ENCODE measurements around the gene RBM47. TPM values are rescaled to one million over a fixed set of nuclear protein-coding genes. Genes with fewer than 3 reads are reported as not detected.

The RBM47 gene
- total and polyA plus RNA-seq, 7 experiments from 2014 or later = 0.17 to 47.2 (median 1.9) TPM

DNA sequence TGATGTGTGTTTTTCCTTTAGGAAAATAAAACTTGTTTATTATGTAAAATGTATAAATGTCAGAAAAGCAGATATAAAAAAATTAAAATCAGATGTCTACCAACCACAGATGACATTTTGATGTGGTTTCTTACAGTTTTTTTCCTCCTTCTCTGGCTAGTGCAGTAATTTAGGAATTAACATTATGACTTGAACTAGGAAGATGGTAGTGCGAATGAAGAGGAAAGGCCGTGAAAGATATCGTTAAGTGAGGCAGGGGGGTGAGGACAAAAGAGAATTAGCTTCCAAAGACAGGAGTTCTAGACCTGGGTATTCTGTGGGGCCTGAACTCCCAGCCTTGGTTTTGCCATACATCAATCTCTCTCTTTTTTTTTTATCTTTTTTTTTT lies 98.0 kb downstream of the RBM47 start:
- Mint-ChIP-seq H3K9me3 (no peaks in the 10 kb centered on the region), H3K36me3 (no peaks in the 10 kb centered on the region), H3K4me1 (peaks cover 0 to 12% (median 8%) of the 10 kb centered on the region in 7 donors), H3K27ac (peak overlapping the region in 1 of 9 donors; percentile 46), H3K27me3 (no peaks in the 10 kb centered on the region), H3K4me3 (no peak overlapping the region)
- Histone ChIP-seq H3K4me1 (ENCODE audit: control insufficient read depth in 2 of 2, insufficient read depth in 2 of 2, low read length in 2 of 2) (no peaks in the 10 kb centered on the region), H3K27me3 (ENCODE audit: control insufficient read depth in 2 of 2, insufficient read depth in 2 of 2, low read length in 2 of 2) (no peaks in the 10 kb centered on the region), H3K27ac (ENCODE audit: low read depth, low read length) (no peak overlapping the region), H3K36me3 (ENCODE audit: control insufficient read depth in 2 of 3, insufficient read depth in 3 of 3, low read length in 3 of 3) (no peaks in the 10 kb centered on the region), H3K4me3 (ENCODE audit: low read length) (no peak overlapping the region), H3K9me3 (ENCODE audit: control insufficient read depth in 2 of 3, low read length in 3 of 3) (no peaks in the 10 kb centered on the region)
- intact Hi-C loops (cut with micrococcal nuclease) = no loop called here
- no peak for ATAC-seq
- POLR2A ChIA-PET = interaction anchor here (0.5 kb wide), 1 partner anchor 478 kb away, joined by 3 read pairs; no protein-coding TSS in a partner anchor
- no peak for DNase-seq
- CTCF ChIA-PET = no interaction called here

DNA sequence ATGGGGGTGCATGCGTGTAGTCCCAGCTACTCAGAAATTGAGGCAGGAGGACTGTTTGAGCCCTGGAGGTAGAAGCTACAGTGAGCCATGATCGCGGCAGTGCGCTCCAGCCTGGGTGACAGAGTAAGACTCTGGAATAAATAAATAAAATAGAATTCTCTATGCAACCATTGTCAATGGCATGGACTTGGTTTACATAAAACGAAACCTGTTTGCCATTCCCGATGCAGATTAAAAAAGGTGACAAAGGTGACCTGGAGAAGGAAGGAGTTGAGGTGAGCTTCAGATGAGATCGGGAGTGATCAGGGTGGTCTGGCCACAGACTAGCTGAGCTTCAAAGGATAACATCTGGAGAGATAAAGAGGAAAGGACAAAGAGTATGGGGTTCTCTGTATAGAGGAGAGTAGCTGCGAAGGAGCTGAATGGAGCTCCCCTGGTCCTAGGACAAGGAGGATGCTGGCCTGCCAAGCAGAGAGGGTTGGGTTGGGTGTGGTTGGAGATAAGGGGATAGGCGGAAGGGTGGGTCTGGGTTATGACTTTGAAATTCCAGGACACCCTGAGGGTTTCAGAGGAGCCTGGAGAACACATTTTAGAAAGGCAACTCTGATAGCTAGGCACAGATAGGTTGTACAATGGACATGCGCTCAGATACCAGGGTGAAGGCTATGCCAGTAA lies 98.6 kb downstream of the RBM47 start:
- Histone ChIP-seq H3K36me3 (ENCODE audit: control insufficient read depth in 2 of 3, insufficient read depth in 3 of 3, low read length in 3 of 3) (no peaks in the 10 kb centered on the region), H3K4me3 (ENCODE audit: low read length) (no peak overlapping the region), H3K9me3 (ENCODE audit: control insufficient read depth in 2 of 3, low read length in 3 of 3) (no peaks in the 10 kb centered on the region), H3K4me1 (ENCODE audit: control insufficient read depth in 2 of 2, insufficient read depth in 2 of 2, low read length in 2 of 2) (no peaks in the 10 kb centered on the region), H3K27me3 (ENCODE audit: control insufficient read depth in 2 of 2, insufficient read depth in 2 of 2, low read length in 2 of 2) (no peaks in the 10 kb centered on the region), H3K27ac (ENCODE audit: low read depth, low read length) (no peak overlapping the region)
- ChIA-PET CTCF (no interaction called here), POLR2A (interaction anchor here (0.5 kb wide), 1 partner anchor 478 kb away, joined by 3 read pairs; no protein-coding TSS in a partner anchor)
- Mint-ChIP-seq H3K4me3 (no peak overlapping the region), H3K4me1 (peaks cover 0 to 12% (median 8%) of the 10 kb centered on the region in 7 donors), H3K36me3 (no peaks in the 10 kb centered on the region), H3K9me3 (no peaks in the 10 kb centered on the region), H3K27me3 (no peaks in the 10 kb centered on the region), H3K27ac (peak overlapping the region in 1 of 9 donors; percentile 20)
- ATAC-seq (no peak), DNase-seq (no peak)
- intact Hi-C loops (cut with micrococcal nuclease) = no loop called here

DNA sequence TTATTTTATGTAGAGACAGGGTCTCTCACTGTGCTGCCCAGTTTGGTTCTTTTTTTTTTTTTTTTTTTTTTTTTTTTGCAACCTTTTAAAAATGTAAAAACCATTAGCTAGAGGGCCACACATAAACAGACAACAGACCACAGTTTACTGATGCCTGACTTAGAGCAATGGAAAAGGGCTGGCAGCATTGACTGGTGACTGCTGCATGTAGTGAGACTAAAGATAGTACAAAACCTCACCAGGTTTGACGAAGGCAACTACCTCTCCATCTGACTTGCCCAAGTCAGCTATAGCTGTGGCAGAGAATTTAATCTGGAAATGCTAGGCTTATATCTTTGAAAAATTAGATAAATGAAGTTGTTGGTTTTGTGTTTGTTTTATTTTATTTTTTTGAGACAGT lies 102.9 kb downstream of the RBM47 start:
- ATAC-seq (no peak), DNase-seq (no peak)
- H3K4me3 ChIP-seq (ENCODE audit: low read length) = no peak overlapping the region
- peaks cover 0 to 8% (median 7%) of the 10 kb centered on the region in 7 donors for H3K4me1 Mint-ChIP-seq
- no peak overlapping the region for H3K27ac Mint-ChIP-seq
- no peaks in the 10 kb centered on the region for H3K27me3 Mint-ChIP-seq
- POLR2A ChIA-PET = no interaction called here
- no peak overlapping the region for H3K27ac ChIP-seq (ENCODE audit: low read depth, low read length)
- no peaks in the 10 kb centered on the region for H3K9me3 ChIP-seq (ENCODE audit: control insufficient read depth in 2 of 3, low read length in 3 of 3)
- H3K9me3 Mint-ChIP-seq = no peaks in the 10 kb centered on the region
- no peaks in the 10 kb centered on the region for H3K36me3 ChIP-seq (ENCODE audit: control insufficient read depth in 2 of 3, insufficient read depth in 3 of 3, low read length in 3 of 3)
- H3K36me3 Mint-ChIP-seq = no peaks in the 10 kb centered on the region
- H3K4me1 ChIP-seq (ENCODE audit: control insufficient read depth in 2 of 2, insufficient read depth in 2 of 2, low read length in 2 of 2) = no peaks in the 10 kb centered on the region
- CTCF ChIA-PET = interaction anchor here (0.6 kb wide), 1 partner anchor 14 kb away, joined by 3 read pairs; no protein-coding TSS in a partner anchor
- no peaks in the 10 kb centered on the region for H3K27me3 ChIP-seq (ENCODE audit: control insufficient read depth in 2 of 2, insufficient read depth in 2 of 2, low read length in 2 of 2)
- intact Hi-C loops (cut with micrococcal nuclease) = no loop called here
- H3K4me3 Mint-ChIP-seq = no peak overlapping the region

DNA sequence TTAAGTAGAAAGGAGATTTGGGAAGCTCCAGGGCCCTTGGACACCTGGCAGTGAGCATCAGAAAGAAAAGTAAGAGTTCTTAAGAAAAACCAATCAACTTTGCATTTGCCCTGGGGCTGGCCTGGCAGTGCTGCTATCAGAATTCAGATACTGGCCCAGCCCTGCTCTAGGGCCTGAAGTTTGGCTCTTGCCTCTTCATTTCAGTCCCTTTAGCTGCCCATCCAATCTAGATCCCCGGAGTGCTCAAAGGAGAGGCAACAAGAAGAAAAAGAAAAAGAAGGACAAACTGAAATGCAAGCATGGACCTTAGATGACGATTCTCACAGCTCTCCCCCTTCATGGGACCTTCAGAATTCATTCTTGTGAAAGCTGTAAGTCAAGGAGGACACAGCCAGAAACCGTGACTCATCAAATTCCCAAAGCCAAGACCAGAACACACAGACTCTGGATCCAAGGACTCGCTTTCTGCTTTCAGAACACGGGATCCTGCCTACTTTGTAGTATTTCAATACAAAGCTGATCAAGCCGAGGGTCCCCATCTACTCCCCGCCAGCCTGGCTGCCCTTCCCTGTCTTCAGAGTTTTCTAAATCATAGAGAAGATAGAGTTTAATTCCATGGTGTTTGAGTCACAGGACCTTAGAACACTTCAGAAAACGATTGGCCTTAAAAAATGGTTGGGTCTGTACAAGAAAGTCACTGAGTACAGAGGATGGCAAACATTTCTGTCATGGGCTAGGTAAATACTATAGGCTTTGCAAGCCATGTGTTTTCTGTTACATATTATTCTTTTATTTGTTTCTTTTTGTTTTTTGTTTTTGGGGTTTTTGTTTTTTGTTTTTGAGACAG lies 103.7 kb downstream of the RBM47 start:
- ChIA-PET POLR2A (no interaction called here), CTCF (interaction anchor here (0.6 kb wide), 1 partner anchor 15 kb away, joined by 3 read pairs; no protein-coding TSS in a partner anchor)

DNA sequence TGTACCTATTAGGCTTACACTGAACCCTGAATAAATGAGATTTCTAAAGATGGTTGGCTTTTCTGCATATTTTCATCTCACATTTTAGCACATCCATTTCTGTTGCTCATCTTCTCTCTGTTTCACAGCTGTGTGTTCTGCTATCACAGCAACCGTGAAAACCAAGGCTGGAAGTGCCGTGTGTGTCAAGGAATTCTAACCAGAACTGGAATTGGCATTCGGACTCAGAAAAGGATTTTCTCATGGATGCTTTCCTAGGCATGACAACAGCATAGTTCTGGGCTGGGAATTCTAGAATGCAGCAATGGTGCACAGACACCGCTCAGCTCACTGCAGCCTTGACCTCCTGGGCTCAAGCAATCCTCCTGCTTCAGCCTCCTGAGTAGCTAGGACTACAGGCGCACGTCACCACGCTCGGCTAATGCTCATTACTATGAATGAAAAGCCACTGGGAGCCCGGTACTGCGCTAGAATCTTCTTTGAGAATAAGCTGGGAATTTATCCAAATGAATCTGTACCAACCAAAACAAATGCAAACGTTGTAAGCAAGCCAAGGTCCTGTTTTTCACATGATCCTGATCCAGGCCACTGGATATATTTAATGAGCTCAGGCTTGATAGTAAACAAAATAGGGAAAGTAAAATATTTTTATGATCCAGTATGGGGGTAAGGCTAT lies 105.2 kb downstream of the RBM47 start:
- Mint-ChIP-seq H3K4me1 (no peaks in the 10 kb centered on the region), H3K27me3 (no peaks in the 10 kb centered on the region), H3K4me3 (no peak overlapping the region), H3K27ac (no peak overlapping the region), H3K9me3 (no peaks in the 10 kb centered on the region), H3K36me3 (peaks cover 0 to 3% (median 0%) of the 10 kb centered on the region in 5 donors)
- ATAC-seq (no peak), DNase-seq (no peak)
- no peaks in the 10 kb centered on the region for H3K36me3 ChIP-seq (ENCODE audit: control insufficient read depth in 2 of 3, insufficient read depth in 3 of 3, low read length in 3 of 3)
- H3K27ac ChIP-seq (ENCODE audit: low read depth, low read length) = no peak overlapping the region
- ChIA-PET POLR2A (no interaction called here), CTCF (no interaction called here)
- no peaks in the 10 kb centered on the region for H3K9me3 ChIP-seq (ENCODE audit: control insufficient read depth in 2 of 3, low read length in 3 of 3)
- no peak overlapping the region for H3K4me3 ChIP-seq (ENCODE audit: low read length)
- H3K27me3 ChIP-seq (ENCODE audit: control insufficient read depth in 2 of 2, insufficient read depth in 2 of 2, low read length in 2 of 2) = no peaks in the 10 kb centered on the region
- no peaks in the 10 kb centered on the region for H3K4me1 ChIP-seq (ENCODE audit: control insufficient read depth in 2 of 2, insufficient read depth in 2 of 2, low read length in 2 of 2)
- intact Hi-C loops (cut with micrococcal nuclease) = no loop called here

More for the DNA sequence above, 103.7 kb downstream of the RBM47 start:
- DNase-seq (no peak), ATAC-seq (no peak)
- no peaks in the 10 kb centered on the region for H3K36me3 Mint-ChIP-seq
- H3K4me1 Mint-ChIP-seq = peaks cover 0 to 3% (median under 1%) of the 10 kb centered on the region in 7 donors
- no peak overlapping the region for H3K27ac Mint-ChIP-seq
- no peak overlapping the region for H3K27ac ChIP-seq (ENCODE audit: low read depth, low read length)
- intact Hi-C loops (cut with micrococcal nuclease) = no loop called here
- no peak overlapping the region for H3K4me3 Mint-ChIP-seq
- no peaks in the 10 kb centered on the region for H3K27me3 Mint-ChIP-seq
- H3K27me3 ChIP-seq (ENCODE audit: control insufficient read depth in 2 of 2, insufficient read depth in 2 of 2, low read length in 2 of 2) = no peaks in the 10 kb centered on the region
- no peaks in the 10 kb centered on the region for H3K4me1 ChIP-seq (ENCODE audit: control insufficient read depth in 2 of 2, insufficient read depth in 2 of 2, low read length in 2 of 2)
- H3K4me3 ChIP-seq (ENCODE audit: low read length) = no peak overlapping the region
- H3K36me3 ChIP-seq (ENCODE audit: control insufficient read depth in 2 of 3, insufficient read depth in 3 of 3, low read length in 3 of 3) = no peaks in the 10 kb centered on the region
- H3K9me3 Mint-ChIP-seq = no peaks in the 10 kb centered on the region
- H3K9me3 ChIP-seq (ENCODE audit: control insufficient read depth in 2 of 3, low read length in 3 of 3) = no peaks in the 10 kb centered on the region

DNA sequence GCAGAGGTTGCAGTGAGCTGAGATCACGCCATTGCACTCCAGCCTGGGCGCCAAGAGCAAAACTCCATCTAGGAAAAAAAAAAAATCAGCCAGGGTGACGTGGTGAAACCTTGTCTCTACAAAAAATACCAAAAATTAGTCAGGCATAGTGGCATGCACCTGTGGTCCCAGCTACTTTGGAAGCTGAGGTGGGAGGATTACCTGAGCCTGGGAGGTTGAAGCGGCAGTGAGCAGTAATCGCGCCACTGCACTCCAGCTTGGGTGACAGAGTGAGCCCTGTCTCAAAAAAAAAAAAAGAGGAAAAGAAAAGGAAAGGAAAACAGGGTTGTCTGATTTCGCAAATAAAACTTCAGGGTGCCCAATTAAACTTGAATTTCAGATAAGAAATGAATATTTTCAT lies 106.1 kb downstream of the RBM47 start:
- Histone ChIP-seq H3K4me3 (ENCODE audit: low read length) (no peak overlapping the region), H3K36me3 (ENCODE audit: control insufficient read depth in 2 of 3, insufficient read depth in 3 of 3, low read length in 3 of 3) (no peaks in the 10 kb centered on the region), H3K9me3 (ENCODE audit: control insufficient read depth in 2 of 3, low read length in 3 of 3) (no peaks in the 10 kb centered on the region), H3K27ac (ENCODE audit: low read depth, low read length) (no peak overlapping the region), H3K4me1 (ENCODE audit: control insufficient read depth in 2 of 2, insufficient read depth in 2 of 2, low read length in 2 of 2) (no peaks in the 10 kb centered on the region), H3K27me3 (ENCODE audit: control insufficient read depth in 2 of 2, insufficient read depth in 2 of 2, low read length in 2 of 2) (no peaks in the 10 kb centered on the region)
- ATAC-seq (no peak), DNase-seq (no peak)
- ChIA-PET CTCF (no interaction called here), POLR2A (no interaction called here)
- intact Hi-C loops (cut with micrococcal nuclease) = no loop called here
- Mint-ChIP-seq H3K27me3 (no peaks in the 10 kb centered on the region), H3K4me3 (no peak overlapping the region), H3K36me3 (peaks cover 0 to 3% (median 0%) of the 10 kb centered on the region in 5 donors), H3K4me1 (no peaks in the 10 kb centered on the region), H3K9me3 (no peaks in the 10 kb centered on the region), H3K27ac (no peak overlapping the region)

Measured in naive thymus-derived CD4-positive, alpha-beta T cell (primary cell).